ENCODE results near the gene PARP6.
A peak's percentile ranks its signal among the peaks of the same experiment; 100 is the strongest.

PARP6 gene

DNA sequence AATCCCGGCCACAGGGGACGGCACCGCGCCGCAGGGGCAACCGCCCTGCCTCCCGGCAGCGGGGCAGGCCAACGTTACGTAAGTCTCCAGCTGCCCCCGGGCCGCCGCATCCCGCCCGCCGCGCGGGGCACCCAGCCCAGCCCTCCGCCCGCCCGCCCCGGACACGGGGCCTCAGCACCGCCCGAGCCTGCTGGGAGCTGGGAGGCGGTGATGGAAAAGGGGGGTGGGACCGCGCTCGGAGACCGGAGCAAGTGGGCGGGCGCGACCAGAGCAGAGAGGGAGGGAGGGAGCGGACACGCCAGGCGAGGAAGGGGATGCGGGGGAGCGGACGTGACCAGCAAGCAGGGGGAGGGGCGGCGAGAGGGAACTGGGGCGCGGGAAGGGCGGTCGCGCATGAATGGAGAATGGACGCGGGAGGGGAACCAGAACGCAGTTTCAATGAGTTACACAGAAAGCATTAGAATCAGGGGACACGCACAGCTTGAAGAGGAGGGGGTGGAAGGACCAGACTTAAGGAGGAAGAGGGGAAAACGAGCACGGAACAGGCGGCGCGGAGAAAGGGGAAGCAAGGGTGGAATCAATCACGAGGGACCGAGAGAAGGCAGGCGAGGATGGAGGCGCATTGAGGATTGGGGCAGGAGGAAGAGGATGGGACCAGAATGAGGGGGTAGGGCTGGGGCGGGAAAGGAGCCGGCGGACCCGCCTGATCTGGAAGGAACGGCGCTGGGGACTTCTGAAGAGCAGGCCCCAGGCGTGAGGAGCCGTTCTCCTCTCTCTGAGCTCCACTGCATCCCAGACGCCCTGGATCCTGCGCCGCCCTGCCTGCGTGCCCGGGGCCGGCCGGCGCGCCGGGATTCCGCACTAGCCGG, 41.9 kb downstream of the PARP6 start:
- Histone ChIP-seq H3K4me1 (ENCODE audit: control insufficient read depth, insufficient read depth, low read length, unreplicated experiment) (peaks cover 21% of the 10 kb centered on the region), H3K27ac (ENCODE audit: low read depth, low read length) (peak overlapping the region; percentile 96), H3K4me3 (ENCODE audit: low read depth, low read length) (peak overlapping the region; percentile 83), H3K79me2 (ENCODE audit: control insufficient read depth, insufficient read depth, low read length, unreplicated experiment) (peaks cover 42% of the 10 kb centered on the region), H3K27me3 (ENCODE audit: insufficient read depth, low read length) (no peaks in the 10 kb centered on the region), H3K36me3 (ENCODE audit: insufficient read depth, low read length) (peaks cover 9% of the 10 kb centered on the region; the same call in 1 of the 2 replicates), H2AFZ (ENCODE audit: low read length, unreplicated experiment) (no peak overlapping the region)

DNA sequence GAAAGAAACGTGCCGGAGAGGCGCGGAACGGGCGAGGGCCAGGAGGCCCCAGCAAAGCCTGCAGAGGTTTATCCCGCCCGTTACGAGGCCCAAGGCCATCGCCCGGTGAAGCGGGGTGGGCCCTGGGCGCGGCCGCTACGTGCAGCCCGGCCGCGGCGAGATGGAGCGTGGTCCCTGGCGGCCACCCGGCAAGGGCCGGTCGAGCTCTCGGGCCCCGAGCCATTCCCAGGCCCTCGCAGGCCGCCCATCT, 42.5 kb downstream of the PARP6 start:
- Histone ChIP-seq H3K4me3 (ENCODE audit: low read depth, low read length) (peak overlapping the region; percentile 83), H2AFZ (ENCODE audit: low read length, unreplicated experiment) (no peak overlapping the region), H3K27ac (ENCODE audit: low read depth, low read length) (peak overlapping the region; percentile 96), H3K4me1 (ENCODE audit: control insufficient read depth, insufficient read depth, low read length, unreplicated experiment) (peaks cover 24% of the 10 kb centered on the region), H3K36me3 (ENCODE audit: insufficient read depth, low read length) (peaks cover 11% of the 10 kb centered on the region; the same call in 1 of the 2 replicates), H3K27me3 (ENCODE audit: insufficient read depth, low read length) (no peaks in the 10 kb centered on the region), H3K79me2 (ENCODE audit: control insufficient read depth, insufficient read depth, low read length, unreplicated experiment) (peaks cover 45% of the 10 kb centered on the region)

DNA sequence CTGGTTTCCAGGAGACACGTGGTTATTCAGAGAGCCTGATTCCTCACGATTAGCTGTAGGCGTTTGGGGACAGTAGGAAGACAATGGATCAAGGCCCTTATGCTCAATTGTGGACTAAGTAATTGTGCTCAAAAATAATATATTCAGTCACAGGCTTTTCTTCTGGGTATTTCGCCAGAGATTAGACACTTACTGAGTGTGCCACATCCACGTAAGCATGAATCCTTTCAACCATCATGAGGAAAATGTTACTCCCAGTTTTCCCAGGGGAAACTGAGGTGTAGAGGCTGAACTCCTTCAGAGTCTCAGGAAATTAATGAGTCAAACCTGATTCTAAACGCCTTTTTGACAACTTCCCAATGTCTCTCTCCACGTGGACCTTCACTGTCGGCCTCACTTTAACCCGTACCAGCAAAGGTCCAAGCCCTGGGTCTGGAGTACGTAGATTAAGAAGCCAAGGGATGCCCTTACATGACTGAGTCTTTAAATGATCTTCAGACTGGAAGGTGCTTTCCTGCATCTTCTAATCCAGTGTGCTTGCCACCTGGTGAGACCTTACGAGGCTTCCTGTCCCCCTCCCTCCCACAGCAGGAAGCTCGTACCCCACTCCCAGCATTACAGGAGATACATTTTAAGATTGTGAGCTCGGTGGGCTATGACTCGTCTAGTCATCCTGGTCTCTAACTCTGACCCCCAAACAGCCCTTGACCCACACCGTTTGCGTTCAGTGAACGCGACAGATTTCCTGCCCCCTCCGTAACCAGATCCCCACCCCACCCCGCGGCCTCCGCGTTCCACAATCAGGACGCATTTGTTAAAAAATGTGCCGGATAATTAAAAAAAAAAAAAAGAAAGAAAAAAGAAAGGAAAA, 43.0 kb downstream of the PARP6 start:
- no peak overlapping the region for H2AFZ ChIP-seq (ENCODE audit: low read length, unreplicated experiment)
- peaks cover 49% of the 10 kb centered on the region for H3K79me2 ChIP-seq (ENCODE audit: control insufficient read depth, insufficient read depth, low read length, unreplicated experiment)
- peaks cover 26% of the 10 kb centered on the region for H3K4me1 ChIP-seq (ENCODE audit: control insufficient read depth, insufficient read depth, low read length, unreplicated experiment)
- no peaks in the 10 kb centered on the region for H3K27me3 ChIP-seq (ENCODE audit: insufficient read depth, low read length)
- H3K27ac ChIP-seq (ENCODE audit: low read depth, low read length) = peak overlapping the region; percentile 96
- peak overlapping the region; percentile 83 for H3K4me3 ChIP-seq (ENCODE audit: low read depth, low read length)
- peaks cover 14% of the 10 kb centered on the region; the same call in 1 of the 2 replicates for H3K36me3 ChIP-seq (ENCODE audit: insufficient read depth, low read length)

DNA sequence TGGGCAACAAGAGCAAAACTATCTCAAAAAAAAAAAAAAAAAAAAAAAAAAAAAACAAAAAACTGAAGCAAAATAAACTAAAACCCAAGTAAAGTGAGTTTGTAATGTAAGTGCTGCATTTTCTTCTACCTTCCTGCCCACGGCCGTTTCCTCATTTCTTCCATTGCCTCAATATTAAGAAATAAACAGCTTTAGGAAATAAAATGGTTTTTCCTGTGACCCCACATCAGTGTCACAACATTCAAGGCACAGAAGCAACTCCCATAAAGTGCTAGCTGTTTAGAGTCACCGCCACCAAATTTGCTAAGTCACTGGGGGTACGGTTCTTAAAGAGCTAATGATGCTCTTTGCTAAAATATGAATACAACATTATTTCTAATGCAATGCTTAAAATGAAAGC, 44.6 kb downstream of the PARP6 start:
- Histone ChIP-seq H3K36me3 (ENCODE audit: insufficient read depth, low read length) (peaks cover 26% of the 10 kb centered on the region), H3K27ac (ENCODE audit: low read depth, low read length) (peak overlapping the region; percentile 96), H2AFZ (ENCODE audit: low read length, unreplicated experiment) (no peak overlapping the region), H3K4me3 (ENCODE audit: low read depth, low read length) (peak overlapping the region; percentile 83), H3K27me3 (ENCODE audit: insufficient read depth, low read length) (no peaks in the 10 kb centered on the region), H3K79me2 (ENCODE audit: control insufficient read depth, insufficient read depth, low read length, unreplicated experiment) (peaks cover 65% of the 10 kb centered on the region), H3K4me1 (ENCODE audit: control insufficient read depth, insufficient read depth, low read length, unreplicated experiment) (peaks cover 39% of the 10 kb centered on the region)

DNA sequence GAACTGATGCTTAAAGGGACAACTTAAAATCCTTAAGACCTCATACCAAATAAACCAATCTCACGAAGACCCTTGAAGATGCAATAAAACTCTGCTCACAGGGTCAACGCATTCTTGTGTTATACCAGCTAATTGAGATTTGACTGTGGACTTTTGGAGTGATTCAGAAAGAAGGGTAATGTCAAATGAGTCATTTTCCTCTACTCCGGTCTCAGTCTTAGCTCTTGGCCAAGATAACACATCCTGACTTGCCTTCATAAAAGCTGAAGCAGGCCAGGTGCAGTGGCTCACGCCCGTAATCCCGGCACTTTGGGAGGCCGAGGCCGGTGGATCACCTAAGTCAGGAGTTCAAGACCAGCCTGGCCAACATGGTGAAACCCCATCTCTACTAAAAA, 45.2 kb downstream of the PARP6 start:
- H3K27ac ChIP-seq (ENCODE audit: low read depth, low read length) = peak overlapping the region; percentile 96
- peaks cover 40% of the 10 kb centered on the region for H3K4me1 ChIP-seq (ENCODE audit: control insufficient read depth, insufficient read depth, low read length, unreplicated experiment)
- no peak overlapping the region for H2AFZ ChIP-seq (ENCODE audit: low read length, unreplicated experiment)
- H3K36me3 ChIP-seq (ENCODE audit: insufficient read depth, low read length) = peaks cover 26% of the 10 kb centered on the region
- no peaks in the 10 kb centered on the region for H3K27me3 ChIP-seq (ENCODE audit: insufficient read depth, low read length)
- H3K4me3 ChIP-seq (ENCODE audit: low read depth, low read length) = peak overlapping the region; percentile 83
- H3K79me2 ChIP-seq (ENCODE audit: control insufficient read depth, insufficient read depth, low read length, unreplicated experiment) = peaks cover 71% of the 10 kb centered on the region

DNA sequence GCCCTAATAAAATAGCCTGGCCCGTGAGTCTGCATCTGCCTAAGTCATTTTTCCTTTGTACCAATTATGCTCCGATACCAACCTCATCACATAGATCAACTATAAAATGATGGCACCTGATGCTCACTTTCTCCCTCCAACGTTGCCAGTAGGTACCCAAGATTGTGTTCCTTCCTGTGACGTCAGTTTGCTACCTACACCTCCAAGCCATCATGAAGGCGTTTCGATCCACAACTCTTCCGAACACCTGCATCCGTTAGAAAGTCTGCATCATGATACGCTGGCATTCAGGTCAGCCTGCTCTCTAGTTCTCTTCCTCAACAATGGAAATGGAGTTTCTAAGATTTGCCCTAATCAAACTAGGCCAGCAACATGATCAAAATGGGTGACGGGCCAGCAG, 49.1 kb downstream of the PARP6 start:
- Histone ChIP-seq H3K79me2 (ENCODE audit: control insufficient read depth, insufficient read depth, low read length, unreplicated experiment) (peaks cover 85% of the 10 kb centered on the region), H2AFZ (ENCODE audit: low read length, unreplicated experiment) (no peak overlapping the region), H3K27ac (ENCODE audit: low read depth, low read length) (peak overlapping the region; percentile 30), H3K4me3 (ENCODE audit: low read depth, low read length) (peak overlapping the region; percentile 22; the same call in 1 of the 2 replicates), H3K4me1 (ENCODE audit: control insufficient read depth, insufficient read depth, low read length, unreplicated experiment) (peaks cover 60% of the 10 kb centered on the region), H3K27me3 (ENCODE audit: insufficient read depth, low read length) (no peaks in the 10 kb centered on the region), H3K36me3 (ENCODE audit: insufficient read depth, low read length) (peaks cover 58% of the 10 kb centered on the region)

DNA sequence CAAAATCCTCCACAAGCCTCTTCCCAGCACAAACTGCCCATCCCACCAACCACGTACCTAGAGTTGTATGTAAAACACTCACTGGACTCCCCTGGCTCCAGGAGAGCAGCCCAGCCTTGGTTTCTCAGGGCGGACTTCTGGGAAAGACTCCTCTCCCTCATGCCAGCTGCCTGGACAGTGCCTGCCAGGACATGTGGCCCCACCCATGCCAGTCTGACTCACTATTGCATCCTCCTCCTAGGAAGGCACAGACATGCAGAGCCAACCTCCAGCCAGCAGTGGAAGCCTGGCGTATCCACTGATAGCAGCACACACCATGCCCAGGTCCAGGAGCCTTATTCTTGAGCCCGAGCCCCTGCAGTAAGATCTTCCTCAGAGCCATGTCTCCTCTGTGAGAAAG, 50.0 kb downstream of the PARP6 start:
- Histone ChIP-seq H3K79me2 (ENCODE audit: control insufficient read depth, insufficient read depth, low read length, unreplicated experiment) (peaks cover 88% of the 10 kb centered on the region), H3K27me3 (ENCODE audit: insufficient read depth, low read length) (no peaks in the 10 kb centered on the region), H3K4me3 (ENCODE audit: low read depth, low read length) (no peak overlapping the region; the same call in 1 of the 2 replicates), H2AFZ (ENCODE audit: low read length, unreplicated experiment) (no peak overlapping the region), H3K36me3 (ENCODE audit: insufficient read depth, low read length) (peaks cover 66% of the 10 kb centered on the region), H3K27ac (ENCODE audit: low read depth, low read length) (peak overlapping the region; percentile 41; the same call in 1 of the 2 replicates), H3K4me1 (ENCODE audit: control insufficient read depth, insufficient read depth, low read length, unreplicated experiment) (peaks cover 60% of the 10 kb centered on the region)

DNA sequence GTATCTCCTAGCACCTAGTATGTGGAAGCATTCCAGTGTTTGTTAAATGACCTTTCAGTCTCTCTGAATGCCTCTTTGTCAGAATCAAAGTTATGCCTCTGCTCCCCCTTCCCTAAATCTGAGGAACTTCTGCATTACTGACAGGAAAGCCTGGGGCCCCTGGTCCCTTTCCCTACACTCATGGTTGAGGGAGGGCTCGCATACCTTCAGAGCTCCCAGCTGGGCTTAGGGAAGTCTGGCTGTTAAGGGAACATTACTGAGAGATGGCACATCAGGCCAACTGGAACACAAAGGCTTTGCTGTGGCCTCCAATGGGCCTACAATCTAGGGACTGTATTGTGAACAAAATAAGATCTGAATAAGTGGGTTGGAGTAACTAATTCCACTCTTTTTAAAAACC, 51.7 kb downstream of the PARP6 start:
- Histone ChIP-seq H3K79me2 (ENCODE audit: control insufficient read depth, insufficient read depth, low read length, unreplicated experiment) (peaks cover 94% of the 10 kb centered on the region), H2AFZ (ENCODE audit: low read length, unreplicated experiment) (no peak overlapping the region), H3K4me3 (ENCODE audit: low read depth, low read length) (no peak overlapping the region), H3K36me3 (ENCODE audit: insufficient read depth, low read length) (peaks cover 77% of the 10 kb centered on the region), H3K27me3 (ENCODE audit: insufficient read depth, low read length) (no peaks in the 10 kb centered on the region), H3K27ac (ENCODE audit: low read depth, low read length) (peak overlapping the region; percentile 17; the same call in 1 of the 2 replicates), H3K4me1 (ENCODE audit: control insufficient read depth, insufficient read depth, low read length, unreplicated experiment) (peaks cover 49% of the 10 kb centered on the region)

DNA sequence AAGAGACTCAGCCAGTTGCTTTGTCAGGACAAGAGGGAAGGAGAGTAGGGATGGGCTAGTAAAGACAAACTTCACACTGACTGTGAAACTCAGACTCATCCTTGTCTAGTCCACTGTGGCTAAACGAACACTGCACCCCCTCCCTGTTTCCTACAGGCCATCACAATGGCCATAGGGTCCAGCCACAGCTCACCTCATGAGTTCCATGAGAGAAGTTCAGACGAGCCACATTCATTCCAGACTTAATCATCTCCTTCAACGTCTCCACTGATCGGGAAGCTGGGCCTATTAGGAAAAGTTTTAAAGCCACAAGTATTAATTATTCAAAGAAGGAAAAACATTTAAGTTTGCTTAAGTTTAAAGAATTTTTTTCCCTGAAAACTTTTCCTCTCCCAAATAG, 55.1 kb downstream of the PARP6 start:
- Histone ChIP-seq H3K4me3 (ENCODE audit: low read depth, low read length) (no peak overlapping the region), H3K79me2 (ENCODE audit: control insufficient read depth, insufficient read depth, low read length, unreplicated experiment) (peaks cover 88% of the 10 kb centered on the region), H2AFZ (ENCODE audit: low read length, unreplicated experiment) (no peak overlapping the region), H3K27me3 (ENCODE audit: insufficient read depth, low read length) (no peaks in the 10 kb centered on the region), H3K4me1 (ENCODE audit: control insufficient read depth, insufficient read depth, low read length, unreplicated experiment) (peaks cover 21% of the 10 kb centered on the region), H3K27ac (ENCODE audit: low read depth, low read length) (no peak overlapping the region), H3K36me3 (ENCODE audit: insufficient read depth, low read length) (peaks cover 80% of the 10 kb centered on the region)

DNA sequence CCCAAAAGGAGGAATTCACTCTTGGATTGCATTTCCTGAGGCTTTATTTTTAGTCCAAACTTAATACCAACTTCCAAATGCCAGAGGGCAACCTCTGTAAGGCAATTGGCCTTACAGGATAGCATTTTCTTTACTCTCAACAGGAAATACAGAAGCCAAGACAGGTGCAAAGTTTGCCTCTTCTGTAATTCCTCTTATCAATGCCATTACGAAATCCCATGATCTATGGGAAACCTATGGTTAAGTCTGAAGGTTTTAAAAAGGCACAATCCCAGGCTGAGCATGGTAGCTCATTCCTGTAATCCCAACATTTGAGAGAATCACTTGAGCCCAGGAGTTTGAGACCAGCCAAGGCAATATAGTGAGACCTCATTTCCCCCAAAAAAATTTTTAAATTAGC, 56.3 kb downstream of the PARP6 start:
- Histone ChIP-seq H3K36me3 (ENCODE audit: insufficient read depth, low read length) (peaks cover 82% of the 10 kb centered on the region), H3K4me3 (ENCODE audit: low read depth, low read length) (no peak overlapping the region), H2AFZ (ENCODE audit: low read length, unreplicated experiment) (no peak overlapping the region), H3K27me3 (ENCODE audit: insufficient read depth, low read length) (no peaks in the 10 kb centered on the region), H3K4me1 (ENCODE audit: control insufficient read depth, insufficient read depth, low read length, unreplicated experiment) (peaks cover 14% of the 10 kb centered on the region), H3K27ac (ENCODE audit: low read depth, low read length) (no peak overlapping the region), H3K79me2 (ENCODE audit: control insufficient read depth, insufficient read depth, low read length, unreplicated experiment) (peaks cover 84% of the 10 kb centered on the region)

Data from ACC112 (cell line).